ENCODE data around the gene UST. TPM values are rescaled to one million over a fixed set of nuclear protein-coding genes. Genes with fewer than 3 reads are reported as not detected.

Gene UST
- total RNA-seq, 1 experiment from 2014 or later: 10.0 TPM

- Mint-ChIP-seq H3K36me3 (ENCODE audit: insufficient read depth, unreplicated experiment) (no peaks in the 10 kb centered on the region), H3K4me1 (ENCODE audit: insufficient read depth, unreplicated experiment) (no peaks in the 10 kb centered on the region), H3K9me3 (ENCODE audit: unreplicated experiment) (no peaks in the 10 kb centered on the region), H3K27ac (ENCODE audit: low read depth, unreplicated experiment) (no peak overlapping the region), H3K4me3 (ENCODE audit: unreplicated experiment) (no peak overlapping the region), H3K27me3 (ENCODE audit: insufficient read depth, unreplicated experiment) (no peaks in the 10 kb centered on the region)
- BruUV-seq (replicated peaks): no TSS peak
- ChIA-PET POLR2A (interaction anchor here (1.3 kb wide), 1 partner anchor 9 kb away, joined by 3 read pairs; no protein-coding TSS in a partner anchor), CTCF (interaction anchor here (0.6 to 0.8 kb wide), 2 partner anchors 25 to 151 kb away, joined by 4 to 5 read pairs; no protein-coding TSS in a partner anchor)
- intact Hi-C loops (cut with micrococcal nuclease): no loop called here
- no peak for DNase-seq (ENCODE audit: unreplicated experiment)
- TF ChIP-seq CTCF (IDR thresholded peaks at IDR 0.05; ENCODE audit: unreplicated experiment): no peak
These were observed 43.1 kb downstream of the UST start for GRCh38 chr6:148789948-148790347.

- no peaks in the 10 kb centered on the region for H3K27me3 Mint-ChIP-seq (ENCODE audit: insufficient read depth, unreplicated experiment)
- no peaks in the 10 kb centered on the region for H3K9me3 Mint-ChIP-seq (ENCODE audit: unreplicated experiment)
- intact Hi-C loops (cut with micrococcal nuclease): no loop called here
- no peak overlapping the region for H3K4me3 Mint-ChIP-seq (ENCODE audit: unreplicated experiment)
- no peaks in the 10 kb centered on the region for H3K4me1 Mint-ChIP-seq (ENCODE audit: insufficient read depth, unreplicated experiment)
- TF ChIP-seq CTCF (IDR thresholded peaks at IDR 0.05; ENCODE audit: unreplicated experiment): no peak
- DNase-seq (ENCODE audit: unreplicated experiment): no peak
- H3K36me3 Mint-ChIP-seq (ENCODE audit: insufficient read depth, unreplicated experiment): no peaks in the 10 kb centered on the region
- BruUV-seq (replicated peaks): no TSS peak
- POLR2A ChIA-PET: interaction anchor here (1.3 kb wide), 1 partner anchor 9 kb away, joined by 3 read pairs; no protein-coding TSS in a partner anchor
- CTCF ChIA-PET: interaction anchor here (0.6 kb wide), 1 partner anchor 151 kb away, joined by 4 read pairs; no protein-coding TSS in a partner anchor
- no peak overlapping the region for H3K27ac Mint-ChIP-seq (ENCODE audit: low read depth, unreplicated experiment)
These were observed 43.6 kb downstream of the UST start for GRCh38 chr6:148790404-148790803.

GRCh38 chr6:148790817-148791216 is 44.0 kb downstream of the UST start:
- TF ChIP-seq CTCF (IDR thresholded peaks at IDR 0.05; ENCODE audit: unreplicated experiment): no peak
- Mint-ChIP-seq H3K36me3 (ENCODE audit: insufficient read depth, unreplicated experiment) (no peaks in the 10 kb centered on the region), H3K4me1 (ENCODE audit: insufficient read depth, unreplicated experiment) (no peaks in the 10 kb centered on the region), H3K27me3 (ENCODE audit: insufficient read depth, unreplicated experiment) (no peaks in the 10 kb centered on the region), H3K4me3 (ENCODE audit: unreplicated experiment) (no peak overlapping the region), H3K27ac (ENCODE audit: low read depth, unreplicated experiment) (no peak overlapping the region), H3K9me3 (ENCODE audit: unreplicated experiment) (no peaks in the 10 kb centered on the region)
- intact Hi-C loops (cut with micrococcal nuclease): no loop called here
- CTCF ChIA-PET: no interaction called here
- no peak for DNase-seq (ENCODE audit: unreplicated experiment)
- POLR2A ChIA-PET: no interaction called here
- BruUV-seq (replicated peaks): no TSS peak

GRCh38 chr6:148791372-148791771 is 44.5 kb downstream of the UST start:
- Mint-ChIP-seq H3K4me3 (ENCODE audit: unreplicated experiment) (no peak overlapping the region), H3K27ac (ENCODE audit: low read depth, unreplicated experiment) (no peak overlapping the region), H3K27me3 (ENCODE audit: insufficient read depth, unreplicated experiment) (no peaks in the 10 kb centered on the region), H3K36me3 (ENCODE audit: insufficient read depth, unreplicated experiment) (no peaks in the 10 kb centered on the region), H3K4me1 (ENCODE audit: insufficient read depth, unreplicated experiment) (no peaks in the 10 kb centered on the region), H3K9me3 (ENCODE audit: unreplicated experiment) (no peaks in the 10 kb centered on the region)
- BruUV-seq (replicated peaks): no TSS peak
- no peak for DNase-seq (ENCODE audit: unreplicated experiment)
- POLR2A ChIA-PET: interaction anchor here (0.7 kb wide), 1 partner anchor 14 kb away, joined by 3 read pairs; no protein-coding TSS in a partner anchor
- CTCF ChIA-PET: interaction anchor here (1.4 kb wide), 1 partner anchor 21 kb away, joined by 3 read pairs; no protein-coding TSS in a partner anchor
- intact Hi-C loops (cut with micrococcal nuclease): no loop called here
- no peak for TF ChIP-seq CTCF (IDR thresholded peaks at IDR 0.05; ENCODE audit: unreplicated experiment)

Data from MCF 10A (cell line).